GM12875 (cell line): ENCODE results near the gene PRLH.

Experiments used
- H3K4me3 ChIP-seq: one replicate; pipeline ENCODE4 v1.5.1; 2011; ENCODE audit warnings: low read depth, low read length, control low read depth
- CTCF ChIP-seq: IDR thresholded peaks from 2 replicates; pipeline ENCODE4 v1.5.1; 2011; ENCODE audit warnings: low read depth, mild to moderate bottlenecking, control low read depth, inconsistent platforms, low read length, moderate library complexity, borderline replicate concordance; ENCODE audit not compliant: insufficient read depth

The PRLH gene

GRCh38 chr2:237597196-237598145 is 31.1 kb downstream of the PRLH start:
- TF ChIP-seq CTCF = no peak
- H3K4me3 ChIP-seq = no peak overlapping the region

- no peak overlapping the region for H3K4me3 ChIP-seq
- TF ChIP-seq CTCF = no peak
Measured at GRCh38 chr2:237598468-237599208, 32.3 kb downstream of the PRLH start.

- no peak for TF ChIP-seq CTCF
Measured at GRCh38 chr2:237599465-237600110, 33.2 kb downstream of the PRLH start.

GRCh38 chr2:237600205-237600846 is 34.0 kb downstream of the PRLH start:
- H3K4me3 ChIP-seq = no peak overlapping the region

More at GRCh38 chr2:237599465-237600110, 33.2 kb downstream of the PRLH start:
- H3K4me3 ChIP-seq = no peak overlapping the region

GRCh38 chr2:237601453-237602116 is 35.2 kb downstream of the PRLH start:
- no peak overlapping the region for H3K4me3 ChIP-seq
- TF ChIP-seq CTCF = no peak

More at GRCh38 chr2:237600205-237600846, 34.0 kb downstream of the PRLH start:
- no peak for TF ChIP-seq CTCF

- TF ChIP-seq CTCF = no peak
- no peak overlapping the region for H3K4me3 ChIP-seq
Measured at GRCh38 chr2:237602409-237602808, 36.0 kb downstream of the PRLH start.
